Epithelial cell of proximal tubule (primary cell): ENCODE results near the gene HOXC5. TPM values are rescaled to one million over a fixed set of nuclear protein-coding genes. Genes with fewer than 3 reads are reported as not detected.

Experiments
- DNase-seq: peaks from one replicate; pipeline ENCODE4 v3.0.0-alpha.2; 2011; ENCODE audit warnings: low read depth
- H3K4me3 ChIP-seq: 2 replicates; pipeline ENCODE4 v1.5.1; 2011; ENCODE audit warnings: low read depth, mild to moderate bottlenecking, low read length
- total RNA-seq: library from RNA; depleted of rRNA; stranded (reverse); fragments of >200 nt; gene quantifications from 2 replicates; pipeline ENCODE4 v1.2.3, GENCODE V29; 2015
- TF ChIP-seq, protein P1 (sequence below): conservative IDR thresholded peaks from 2 replicates; pipeline ENCODE4 v1.5.1; 2012; ENCODE audit warnings: low read depth, mild to moderate bottlenecking, low read length

HOXC5 gene
- total RNA-seq, 1 donor from 2014 or later = 1.2 TPM

DNA sequence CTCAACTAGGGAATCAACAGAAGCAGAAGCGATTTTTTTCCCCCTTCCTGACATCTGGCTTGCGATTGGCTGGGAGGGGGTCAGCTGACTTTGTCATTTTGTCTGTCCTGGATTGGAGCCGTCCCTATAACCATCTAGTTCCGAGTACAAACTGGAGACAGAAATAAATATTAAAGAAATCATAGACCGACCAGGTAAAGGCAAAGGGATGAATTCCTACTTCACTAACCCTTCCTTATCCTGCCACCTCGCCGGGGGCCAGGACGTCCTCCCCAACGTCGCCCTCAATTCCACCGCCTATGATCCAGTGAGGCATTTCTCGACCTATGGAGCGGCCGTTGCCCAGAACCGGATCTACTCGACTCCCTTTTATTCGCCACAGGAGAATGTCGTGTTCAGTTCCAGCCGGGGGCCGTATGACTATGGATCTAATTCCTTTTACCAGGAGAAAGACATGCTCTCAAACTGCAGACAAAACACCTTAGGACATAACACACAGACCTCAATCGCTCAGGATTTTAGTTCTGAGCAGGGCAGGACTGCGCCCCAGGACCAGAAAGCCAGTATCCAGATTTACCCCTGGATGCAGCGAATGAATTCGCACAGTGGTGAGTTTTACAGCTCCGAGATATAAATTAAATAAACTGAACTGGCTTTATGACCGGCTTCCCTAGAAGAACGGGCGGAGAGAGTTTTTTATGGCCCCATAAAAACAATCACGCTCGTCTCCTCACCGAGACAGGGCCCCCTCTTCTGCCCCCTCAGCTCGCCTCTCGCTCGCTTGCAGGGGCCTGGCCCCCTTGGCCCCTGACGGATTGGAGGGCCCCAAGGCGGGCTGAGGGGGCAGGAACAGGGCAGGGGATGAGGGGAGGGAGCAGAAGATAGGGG, 4.3 kb upstream of the HOXC5 start, which contains the start of gene HOXC6:
HOXC6 (plus strand) TSS at position 127 of the 888 bp plus-strand sequence; CDS start at position 209, 82 bp downstream.
- DNase-seq = no peak
- TF ChIP-seq, protein P1, sequence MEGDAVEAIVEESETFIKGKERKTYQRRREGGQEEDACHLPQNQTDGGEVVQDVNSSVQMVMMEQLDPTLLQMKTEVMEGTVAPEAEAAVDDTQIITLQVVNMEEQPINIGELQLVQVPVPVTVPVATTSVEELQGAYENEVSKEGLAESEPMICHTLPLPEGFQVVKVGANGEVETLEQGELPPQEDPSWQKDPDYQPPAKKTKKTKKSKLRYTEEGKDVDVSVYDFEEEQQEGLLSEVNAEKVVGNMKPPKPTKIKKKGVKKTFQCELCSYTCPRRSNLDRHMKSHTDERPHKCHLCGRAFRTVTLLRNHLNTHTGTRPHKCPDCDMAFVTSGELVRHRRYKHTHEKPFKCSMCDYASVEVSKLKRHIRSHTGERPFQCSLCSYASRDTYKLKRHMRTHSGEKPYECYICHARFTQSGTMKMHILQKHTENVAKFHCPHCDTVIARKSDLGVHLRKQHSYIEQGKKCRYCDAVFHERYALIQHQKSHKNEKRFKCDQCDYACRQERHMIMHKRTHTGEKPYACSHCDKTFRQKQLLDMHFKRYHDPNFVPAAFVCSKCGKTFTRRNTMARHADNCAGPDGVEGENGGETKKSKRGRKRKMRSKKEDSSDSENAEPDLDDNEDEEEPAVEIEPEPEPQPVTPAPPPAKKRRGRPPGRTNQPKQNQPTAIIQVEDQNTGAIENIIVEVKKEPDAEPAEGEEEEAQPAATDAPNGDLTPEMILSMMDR = no peak

DNA sequence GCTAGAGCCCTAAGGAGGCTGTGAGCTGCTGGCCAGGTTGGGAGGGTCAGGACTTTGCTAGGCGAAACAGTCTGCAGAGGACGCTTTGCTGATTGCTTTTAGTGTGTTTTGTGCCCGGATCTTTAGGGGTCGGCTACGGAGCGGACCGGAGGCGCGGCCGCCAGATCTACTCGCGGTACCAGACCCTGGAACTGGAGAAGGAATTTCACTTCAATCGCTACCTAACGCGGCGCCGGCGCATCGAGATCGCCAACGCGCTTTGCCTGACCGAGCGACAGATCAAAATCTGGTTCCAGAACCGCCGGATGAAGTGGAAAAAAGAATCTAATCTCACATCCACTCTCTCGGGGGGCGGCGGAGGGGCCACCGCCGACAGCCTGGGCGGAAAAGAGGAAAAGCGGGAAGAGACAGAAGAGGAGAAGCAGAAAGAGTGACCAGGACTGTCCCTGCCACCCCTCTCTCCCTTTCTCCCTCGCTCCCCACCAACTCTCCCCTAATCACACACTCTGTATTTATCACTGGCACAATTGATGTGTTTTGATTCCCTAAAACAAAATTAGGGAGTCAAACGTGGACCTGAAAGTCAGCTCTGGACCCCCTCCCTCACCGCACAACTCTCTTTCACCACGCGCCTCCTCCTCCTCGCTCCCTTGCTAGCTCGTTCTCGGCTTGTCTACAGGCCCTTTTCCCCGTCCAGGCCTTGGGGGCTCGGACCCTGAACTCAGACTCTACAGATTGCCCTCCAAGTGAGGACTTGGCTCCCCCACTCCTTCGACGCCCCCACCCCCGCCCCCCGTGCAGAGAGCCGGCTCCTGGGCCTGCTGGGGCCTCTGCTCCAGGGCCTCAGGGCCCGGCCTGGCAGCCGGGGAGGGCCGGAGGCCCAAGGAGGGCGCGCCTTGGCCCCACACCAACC, 3.1 kb upstream of the HOXC5 start:
- TF ChIP-seq, protein P1 = no peak
- peak overlapping the region; percentile 17 for H3K4me3 ChIP-seq
- no peak for DNase-seq

More for the DNA sequence above, 4.3 kb upstream of the HOXC5 start, which contains the start of gene HOXC6:
- peak within 1 kb of the TSS; percentile 22 for H3K4me3 ChIP-seq

DNA sequence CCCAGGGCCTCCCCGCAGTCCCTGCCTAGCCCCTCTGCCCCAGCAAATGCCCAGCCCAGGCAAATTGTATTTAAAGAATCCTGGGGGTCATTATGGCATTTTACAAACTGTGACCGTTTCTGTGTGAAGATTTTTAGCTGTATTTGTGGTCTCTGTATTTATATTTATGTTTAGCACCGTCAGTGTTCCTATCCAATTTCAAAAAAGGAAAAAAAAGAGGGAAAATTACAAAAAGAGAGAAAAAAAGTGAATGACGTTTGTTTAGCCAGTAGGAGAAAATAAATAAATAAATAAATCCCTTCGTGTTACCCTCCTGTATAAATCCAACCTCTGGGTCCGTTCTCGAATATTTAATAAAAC, 2.4 kb upstream of the HOXC5 start:
- H3K4me3 ChIP-seq = no peak overlapping the region
- TF ChIP-seq, protein P1 = no peak
- no peak for DNase-seq

DNA sequence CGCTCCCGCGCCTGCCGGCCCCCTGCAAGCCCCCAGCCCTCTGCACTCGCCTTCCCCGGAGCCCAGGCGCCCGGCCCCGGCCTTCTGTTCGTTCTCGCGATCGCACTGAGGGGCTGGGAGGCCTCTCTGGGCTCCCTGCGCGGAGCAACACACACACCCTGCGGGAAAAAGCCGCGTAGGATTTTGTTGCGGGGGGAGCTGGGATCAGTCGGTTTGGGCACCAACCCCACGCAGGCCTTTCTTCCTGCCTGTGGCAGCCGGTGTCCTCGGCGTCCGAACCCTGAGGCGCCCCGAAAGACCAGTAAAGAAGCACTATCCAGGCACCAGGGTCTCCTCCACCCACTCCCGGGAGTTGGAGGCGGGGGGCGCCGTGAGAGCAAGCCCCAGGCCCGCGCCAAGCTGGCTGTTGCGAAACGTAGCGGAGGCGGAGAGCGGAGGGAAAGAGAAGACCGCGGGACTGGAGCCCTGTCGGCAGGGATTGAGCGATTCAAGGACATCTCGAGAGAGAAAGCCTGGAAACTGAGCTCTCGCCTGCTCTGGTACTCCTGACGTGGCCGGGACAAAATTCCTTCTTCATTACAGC, 1.9 kb upstream of the HOXC5 start:
- TF ChIP-seq, protein P1 = no peak
- H3K4me3 ChIP-seq = no peak overlapping the region
- DNase-seq = no peak

DNA sequence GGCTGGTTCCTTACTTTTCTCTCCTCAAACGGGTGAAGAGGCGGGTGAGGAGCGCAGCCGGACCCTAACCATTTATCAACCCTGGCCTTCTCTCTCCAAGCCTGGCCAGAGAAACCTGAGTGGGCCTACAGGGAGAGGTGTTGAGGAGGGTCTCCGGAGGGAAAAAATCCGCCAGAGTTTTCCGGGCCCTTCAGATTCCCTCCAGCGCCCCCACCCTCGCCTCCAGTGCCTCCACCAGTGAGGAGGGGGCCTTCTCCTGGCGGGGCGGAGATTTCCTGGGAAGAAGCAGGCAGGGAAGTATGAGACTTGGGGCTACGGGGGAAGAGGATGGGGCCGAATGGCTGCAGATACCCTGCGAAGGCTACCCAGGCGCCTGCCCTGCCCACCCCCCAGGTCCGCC, 1.4 kb upstream of the HOXC5 start:
- no peak for DNase-seq
- H3K4me3 ChIP-seq = no peak overlapping the region
- TF ChIP-seq, protein P1 = no peak

GRCh38 chr12:54032086-54032619, 697 bp upstream of the HOXC5 start:
- H3K4me3 ChIP-seq = no peak overlapping the region
- TF ChIP-seq, protein P1 = no peak
- DNase-seq = no peak
